GM19239 (cell line): ENCODE data around the gene HEATR1.
A peak's percentile ranks its signal among the peaks of the same experiment; 100 is the strongest.
"Not testable (repeated sequence)": the region's sequence is repeated elsewhere in the genome, so short reads cannot be mapped to it uniquely, and the experiment has no call there.

ENCODE experiments used
- DNase-seq: peaks from one replicate; pipeline ENCODE4 v3.0.0; 2011; ENCODE audit warnings: low spot score; ENCODE audit not compliant: insufficient read length
- FAIRE-seq: peaks from 2 replicates; lab custom pipeline; 2011; peaks lifted over from hg19 to GRCh38; lab: Jason Lieb, UNC

The HEATR1 gene

GRCh38 chr1:236520445-236521005 lies 83.8 kb downstream of the HEATR1 start:
- FAIRE-seq = no peak
- no peak for DNase-seq

- no peak for DNase-seq
- no peak for FAIRE-seq
These were observed 86.0 kb downstream of the HEATR1 start for GRCh38 chr1:236518322-236518721.

- DNase-seq (no peak), FAIRE-seq (no peak)
These were observed 87.2 kb downstream of the HEATR1 start for GRCh38 chr1:236516929-236517704.

- FAIRE-seq (no peak), DNase-seq (no peak)
These were observed 88.8 kb downstream of the HEATR1 start for GRCh38 chr1:236515443-236515958.

- DNase-seq = no peak
- no peak for FAIRE-seq
These were observed 89.4 kb downstream of the HEATR1 start for GRCh38 chr1:236514703-236515442.

- FAIRE-seq = no peak
- no peak for DNase-seq
These were observed 92.4 kb downstream of the HEATR1 start for GRCh38 chr1:236511735-236512418.

- FAIRE-seq = no peak
- no peak for DNase-seq
These were observed 94.5 kb downstream of the HEATR1 start for GRCh38 chr1:236509647-236510401.

- DNase-seq (no peak), FAIRE-seq (no peak)
These were observed 95.1 kb downstream of the HEATR1 start for GRCh38 chr1:236509203-236509602.

GRCh38 chr1:236508593-236509027 lies 95.7 kb downstream of the HEATR1 start:
- DNase-seq (no peak), FAIRE-seq (peak; percentile 64)

- DNase-seq (no peak), FAIRE-seq (peak; percentile 42)
These were observed 97.2 kb downstream of the HEATR1 start for GRCh38 chr1:236507022-236507700.

GRCh38 chr1:236504338-236504737 lies 100.0 kb downstream of the HEATR1 start:
- DNase-seq, FAIRE-seq: not testable (repeated sequence)

GRCh38 chr1:236502972-236503639 lies 101.2 kb downstream of the HEATR1 start:
- DNase-seq = no peak
- peak; percentile 54 for FAIRE-seq

GRCh38 chr1:236502579-236502971 lies 101.7 kb downstream of the HEATR1 start:
- FAIRE-seq = no peak
- DNase-seq = no peak

GRCh38 chr1:236501093-236501492 lies 103.2 kb downstream of the HEATR1 start:
- no peak for FAIRE-seq

More at GRCh38 chr1:236501093-236501492, 103.2 kb downstream of the HEATR1 start:
- DNase-seq = no peak
